Gastrocnemius medialis (tissue), 4 donors: ENCODE results near the gene EPS8L1. TPM values are rescaled to one million over a fixed set of nuclear protein-coding genes. Genes with fewer than 3 reads are reported as not detected.

Experiments
- ATAC-seq, 2 donors: fragments of 150-250 bp; one replicate each; pipeline ENCODE4 v1.9.1; 2016
- DNase-seq, 2 donors: peaks; one replicate each; pipeline ENCODE4 v3.0.0-alpha.2; 2019
- H3K27ac ChIP-seq, 4 donors: fragments of 200-600 bp; sonication (generic); 1 replicate in 1 of 4; 2 replicates in 3 of 4; pipeline ENCODE4 v1.5.1; 2016 to 2018; ENCODE audit warnings: mild to moderate bottlenecking in 2 of 4, moderate library complexity in 1 of 4
- H3K27me3 ChIP-seq, 3 donors: fragments of 200-600 bp; sonication (generic) in 2 of 3; 1 replicate in 1 of 3; 2 replicates in 2 of 3; pipeline versions ENCODE4 v1.5.1 to v1.6.0; 2016 to 2019; ENCODE audit warnings: mild to moderate bottlenecking in 1 of 3, moderate library complexity in 1 of 3
- H3K36me3 ChIP-seq, 2 donors: fragments of 200-600 bp; sonication (generic) in 1 of 2; one replicate each; pipeline ENCODE4 v1.5.1; 2017 to 2018
- H3K4me1 ChIP-seq, 2 donors: fragments of 200-600 bp; sonication (generic) in 1 of 2; one replicate each; pipeline ENCODE4 v1.5.1; 2016 to 2017; ENCODE audit warnings: mild to moderate bottlenecking in 2 of 2
- H3K4me3 ChIP-seq, 4 donors: fragments of 200-600 bp; sonication (generic) in 3 of 4; 1 replicate in 1 of 4; 2 replicates in 3 of 4; pipeline ENCODE4 v1.5.1; 2016 to 2019; ENCODE audit warnings: mild to moderate bottlenecking in 2 of 4
- H3K9me3 ChIP-seq, 3 donors: fragments of 200-600 bp; sonication (generic) in 2 of 3; 1 replicate in 1 of 3; 2 replicates in 2 of 3; pipeline ENCODE4 v1.5.1; 2016 to 2019
- POLR2A ChIP-seq, 2 donors: fragments of 450-650 bp; IDR thresholded peaks; one replicate each; pipeline ENCODE4 v1.6.1; 2017; ENCODE audit warnings: antibody characterized with exemption in 2 of 2, mild to moderate bottlenecking in 2 of 2, moderate library complexity in 2 of 2
- in situ Hi-C, 4 donors: fragments of 200-750 bp; cut with MboI; loops; one replicate each; pipeline versions ENCODE4 v1.15.0 to v1.8.0; 2017; ENCODE audit warnings: low sequenced_read_pairs in 4 of 4
- intact Hi-C: fragments of 100-400 bp; cut with DNase I; formaldehyde crosslinking; loops from one replicate; pipeline ENCODE4 v1.15.1; 2023; ENCODE audit warnings: low total_unique reads
- total RNA-seq, 4 donors: library from RNA; depleted of rRNA; stranded (reverse); fragments of >200 nt; gene quantifications; one replicate each; pipeline versions ENCODE4 v1.1.0 to v1.2.3, GENCODE V29; 2016
- TF ChIP-seq, protein P1 (sequence below), 5 experiments: fragments of 450-650 bp in 3 of 5; fragments of 200-600 bp in 2 of 5; sonication (generic) in 2 of 5; IDR thresholded peaks in 4 of 5; conservative IDR thresholded peaks in 1 of 5; 1 replicate in 4 of 5; 2 replicates in 1 of 5; pipeline ENCODE4 v1.5.1; 2016 to 2019; ENCODE audit warnings: antibody characterized with exemption in 5 of 5, mild to moderate bottlenecking in 3 of 5, moderate library complexity in 3 of 5

The EPS8L1 gene
- total RNA-seq, 4 donors from 2014 or later, result 0.25 to 2.4 (median 1.3) TPM

DNA sequence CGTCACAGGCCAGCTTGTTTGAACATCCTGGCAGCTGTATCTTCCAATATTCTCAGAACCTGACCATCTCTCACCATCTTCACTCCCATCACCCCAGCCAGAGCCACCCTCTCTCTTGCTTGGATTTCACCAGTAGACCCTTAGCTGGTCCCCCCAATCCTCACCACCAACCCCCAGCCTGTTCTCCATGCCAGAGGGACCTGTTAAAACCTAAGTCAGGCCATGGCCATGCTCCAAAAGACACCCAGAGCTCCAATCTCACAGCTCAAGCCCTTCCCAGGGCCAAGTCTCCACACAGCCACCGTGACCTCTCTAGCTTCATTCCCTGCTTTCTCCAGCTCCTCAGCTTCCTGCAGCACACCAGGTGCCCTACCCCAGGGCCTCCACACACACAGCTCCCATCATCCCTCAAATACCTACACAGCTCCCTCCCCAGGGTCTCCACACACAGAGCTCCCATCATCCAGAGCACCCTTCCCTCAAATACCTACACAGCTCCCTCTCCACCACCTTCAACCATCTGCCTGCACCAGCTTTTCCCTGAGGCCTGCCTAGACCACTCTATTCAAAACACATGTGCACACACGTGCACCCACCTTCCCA lies 13.8 kb downstream of the EPS8L1 start:
- Histone ChIP-seq H3K27ac (no peak overlapping the region), H3K4me1 (peaks cover 13 to 24% of the 10 kb centered on the region in 2 donors), H3K9me3 (no peaks in the 10 kb centered on the region), H3K36me3 (peaks cover 0 to 27% of the 10 kb centered on the region in 2 donors), H3K27me3 (peaks cover 29 to 32% (median 32%) of the 10 kb centered on the region in 3 donors), H3K4me3 (no peak overlapping the region)
- ATAC-seq (no peak), DNase-seq (no peak)
- intact Hi-C loops (loop anchor here (2.0 kb wide), 1 partner anchor 27 kb away; the partner anchor contains the start of gene PPP1R12C), in situ Hi-C loops (loop anchor here in 1 of 4 donors (10.0 kb wide), 1 partner anchor 75 kb away; the partner anchor contains the start of gene DNAAF3)
- TF ChIP-seq, protein P1, sequence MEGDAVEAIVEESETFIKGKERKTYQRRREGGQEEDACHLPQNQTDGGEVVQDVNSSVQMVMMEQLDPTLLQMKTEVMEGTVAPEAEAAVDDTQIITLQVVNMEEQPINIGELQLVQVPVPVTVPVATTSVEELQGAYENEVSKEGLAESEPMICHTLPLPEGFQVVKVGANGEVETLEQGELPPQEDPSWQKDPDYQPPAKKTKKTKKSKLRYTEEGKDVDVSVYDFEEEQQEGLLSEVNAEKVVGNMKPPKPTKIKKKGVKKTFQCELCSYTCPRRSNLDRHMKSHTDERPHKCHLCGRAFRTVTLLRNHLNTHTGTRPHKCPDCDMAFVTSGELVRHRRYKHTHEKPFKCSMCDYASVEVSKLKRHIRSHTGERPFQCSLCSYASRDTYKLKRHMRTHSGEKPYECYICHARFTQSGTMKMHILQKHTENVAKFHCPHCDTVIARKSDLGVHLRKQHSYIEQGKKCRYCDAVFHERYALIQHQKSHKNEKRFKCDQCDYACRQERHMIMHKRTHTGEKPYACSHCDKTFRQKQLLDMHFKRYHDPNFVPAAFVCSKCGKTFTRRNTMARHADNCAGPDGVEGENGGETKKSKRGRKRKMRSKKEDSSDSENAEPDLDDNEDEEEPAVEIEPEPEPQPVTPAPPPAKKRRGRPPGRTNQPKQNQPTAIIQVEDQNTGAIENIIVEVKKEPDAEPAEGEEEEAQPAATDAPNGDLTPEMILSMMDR (IDR thresholded peaks at IDR 0.05 in 4 of 5, conservative IDR thresholded peaks at IDR 0.05 in 1 of 5), result no peak
- TF ChIP-seq POLR2A (IDR thresholded peaks at IDR 0.05), result no peak

DNA sequence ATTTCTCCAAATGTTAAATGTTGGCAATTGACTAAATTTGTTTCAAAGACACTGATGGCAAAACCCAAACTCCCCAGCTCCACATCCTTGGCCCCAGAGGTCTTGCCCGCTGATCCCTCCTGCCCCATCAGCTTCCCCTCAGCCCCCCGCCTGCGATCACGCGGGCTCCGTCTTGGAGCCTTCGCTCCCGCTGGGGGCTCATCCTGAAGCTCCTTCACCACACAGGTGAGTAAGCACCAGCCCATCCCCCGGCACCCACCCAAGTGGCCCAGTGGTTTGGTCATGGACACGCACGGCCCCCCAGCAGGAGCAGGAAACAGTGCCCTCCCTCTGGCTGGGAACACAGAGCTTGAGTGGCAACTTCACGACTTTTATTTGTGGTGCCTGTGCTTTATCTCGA lies 14.9 kb downstream of the EPS8L1 start:
- Histone ChIP-seq H3K4me1 (peaks cover 13 to 24% of the 10 kb centered on the region in 2 donors), H3K36me3 (peaks cover 0 to 37% of the 10 kb centered on the region in 2 donors), H3K9me3 (no peaks in the 10 kb centered on the region), H3K4me3 (no peak overlapping the region), H3K27me3 (peaks cover 18 to 21% (median 20%) of the 10 kb centered on the region in 3 donors), H3K27ac (no peak overlapping the region)
- DNase-seq, result no peak
- in situ Hi-C loops, result no loop called here
- ATAC-seq, result no peak
- TF ChIP-seq POLR2A (IDR thresholded peaks at IDR 0.05), result no peak
- TF ChIP-seq, protein P1 (IDR thresholded peaks at IDR 0.05 in 4 of 5, conservative IDR thresholded peaks at IDR 0.05 in 1 of 5), result no peak
- intact Hi-C loops, result no loop called here

DNA sequence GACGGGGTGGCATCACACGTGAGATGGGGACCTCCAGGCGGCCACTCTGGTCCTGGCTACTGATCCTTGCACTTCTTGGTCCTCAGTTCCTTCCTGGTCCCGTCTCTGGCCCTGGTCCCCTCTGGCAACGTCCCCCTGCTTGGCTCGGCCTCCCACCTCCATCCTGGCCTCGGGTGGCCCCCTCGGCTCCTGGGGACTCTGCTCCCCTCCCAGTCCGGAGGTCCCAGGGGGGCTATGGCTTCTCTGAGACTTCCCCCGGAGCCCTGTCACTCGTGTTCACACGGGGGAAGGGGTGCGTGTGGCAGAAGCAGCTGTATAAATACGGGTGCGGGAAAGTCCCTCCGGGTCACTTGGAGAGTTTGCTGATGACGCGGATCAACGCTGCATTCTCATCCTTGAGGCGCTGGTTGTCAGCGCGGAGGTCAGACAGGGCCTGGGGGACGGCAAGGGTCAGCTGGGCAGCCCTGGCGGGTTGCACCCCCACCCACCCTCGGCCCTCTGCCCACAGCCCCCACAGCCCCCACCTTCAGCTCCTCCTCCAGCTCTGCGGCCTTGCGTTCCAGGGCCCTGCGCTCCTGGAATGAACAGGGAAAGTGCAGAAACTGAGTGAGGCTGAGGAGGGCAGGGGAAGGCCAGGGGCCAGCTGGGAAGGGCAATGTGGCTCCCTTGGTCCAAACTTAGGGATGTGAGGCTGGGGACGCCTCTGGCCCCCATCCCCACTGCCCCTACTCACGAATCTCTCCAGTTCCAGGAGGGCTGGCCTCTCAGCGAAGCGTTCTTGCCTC lies 15.6 kb downstream of the EPS8L1 start:
- no peak for ATAC-seq
- Histone ChIP-seq H3K27me3 (peaks cover 10 to 13% (median 13%) of the 10 kb centered on the region in 3 donors), H3K36me3 (peaks cover 0 to 37% of the 10 kb centered on the region in 2 donors), H3K9me3 (no peaks in the 10 kb centered on the region), H3K4me1 (peaks cover 13 to 21% of the 10 kb centered on the region in 2 donors), H3K4me3 (no peak overlapping the region), H3K27ac (peak overlapping the region in 1 of 4 donors; percentile 6)
- no peak for TF ChIP-seq POLR2A (IDR thresholded peaks at IDR 0.05)
- TF ChIP-seq, protein P1 (IDR thresholded peaks at IDR 0.05 in 4 of 5, conservative IDR thresholded peaks at IDR 0.05 in 1 of 5), result no peak
- in situ Hi-C loops (no loop called here), intact Hi-C loops (no loop called here)
- no peak for DNase-seq

DNA sequence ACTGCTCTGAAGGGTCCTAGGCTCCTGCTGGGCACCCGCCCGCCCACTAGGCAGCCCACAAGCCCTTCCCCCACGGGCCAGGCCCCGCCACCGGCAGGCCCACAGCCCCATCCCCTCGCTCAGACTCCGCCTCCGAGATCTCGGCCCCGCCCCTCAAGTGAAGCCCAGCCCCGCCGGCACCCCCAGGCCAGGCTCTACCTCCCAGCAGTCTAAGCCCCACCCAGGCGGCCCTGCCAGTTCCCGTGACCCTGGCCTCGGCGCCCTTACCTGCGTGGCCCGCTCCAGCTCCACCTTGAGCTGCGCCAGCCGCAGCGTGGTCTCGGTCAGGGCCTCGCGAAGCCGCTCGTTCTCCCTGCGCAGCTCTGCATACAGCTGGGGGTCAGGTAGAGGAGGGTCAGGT lies 16.3 kb downstream of the EPS8L1 start:
- Histone ChIP-seq H3K4me1 (peaks cover 11 to 15% of the 10 kb centered on the region in 2 donors), H3K9me3 (no peaks in the 10 kb centered on the region), H3K27me3 (peaks cover 4 to 10% (median 8%) of the 10 kb centered on the region in 3 donors), H3K27ac (peak overlapping the region in 1 of 4 donors; percentile 6), H3K4me3 (no peak overlapping the region), H3K36me3 (peaks cover 0 to 37% of the 10 kb centered on the region in 2 donors)
- DNase-seq (no peak), ATAC-seq (no peak)
- intact Hi-C loops (no loop called here), in situ Hi-C loops (no loop called here)
- TF ChIP-seq POLR2A (IDR thresholded peaks at IDR 0.05), result no peak
- TF ChIP-seq, protein P1 (IDR thresholded peaks at IDR 0.05 in 4 of 5, conservative IDR thresholded peaks at IDR 0.05 in 1 of 5), result no peak
